Tibial nerve (tissue), 4 donors: ENCODE data around the gene PIGBOS1.

Source experiments
- EP300 ChIP-seq, 2 donors: sonication (generic); formaldehyde crosslinking; IDR thresholded peaks; one replicate each; pipeline ENCODE4 v1.6.1; 2017; ENCODE audit warnings: antibody characterized with exemption in 2 of 2, mild to moderate bottlenecking in 1 of 2
- POLR2A ChIP-seq, 2 donors: fragments of 450-650 bp; IDR thresholded peaks; one replicate each; pipeline ENCODE4 v1.6.1; 2017; ENCODE audit warnings: antibody characterized with exemption in 2 of 2, mild to moderate bottlenecking in 2 of 2, moderate library complexity in 2 of 2
- TF ChIP-seq, protein P1 (sequence below), 5 experiments: fragments of 200-600 bp in 3 of 5; fragments of 450-650 bp in 2 of 5; sonication (generic) in 3 of 5; IDR thresholded peaks; one replicate each; pipeline ENCODE4 v1.5.1; 2016 to 2019; ENCODE audit warnings: antibody characterized with exemption in 5 of 5, mild to moderate bottlenecking in 3 of 5, moderate library complexity in 2 of 5

DNA sequence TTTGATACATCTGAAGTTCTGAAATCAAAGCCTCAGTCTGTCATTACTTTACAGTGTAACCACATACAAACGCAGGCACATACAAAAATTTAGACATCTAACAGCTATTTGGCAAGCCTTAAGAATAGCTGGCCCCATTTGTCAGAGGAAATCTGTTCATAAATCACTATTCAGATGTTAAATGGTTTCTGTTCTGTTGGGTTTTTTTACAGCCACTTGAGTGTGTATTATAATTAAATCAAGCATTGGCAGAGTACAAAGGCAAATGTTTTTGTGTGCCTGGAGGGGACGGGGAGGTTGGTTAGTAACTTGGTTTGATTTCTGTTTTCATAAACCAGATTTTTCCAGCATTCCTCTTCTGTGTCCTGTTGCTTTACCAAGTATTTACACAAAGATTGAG is 24.2 kb upstream of the PIGBOS1 start:
- TF ChIP-seq, protein P1, sequence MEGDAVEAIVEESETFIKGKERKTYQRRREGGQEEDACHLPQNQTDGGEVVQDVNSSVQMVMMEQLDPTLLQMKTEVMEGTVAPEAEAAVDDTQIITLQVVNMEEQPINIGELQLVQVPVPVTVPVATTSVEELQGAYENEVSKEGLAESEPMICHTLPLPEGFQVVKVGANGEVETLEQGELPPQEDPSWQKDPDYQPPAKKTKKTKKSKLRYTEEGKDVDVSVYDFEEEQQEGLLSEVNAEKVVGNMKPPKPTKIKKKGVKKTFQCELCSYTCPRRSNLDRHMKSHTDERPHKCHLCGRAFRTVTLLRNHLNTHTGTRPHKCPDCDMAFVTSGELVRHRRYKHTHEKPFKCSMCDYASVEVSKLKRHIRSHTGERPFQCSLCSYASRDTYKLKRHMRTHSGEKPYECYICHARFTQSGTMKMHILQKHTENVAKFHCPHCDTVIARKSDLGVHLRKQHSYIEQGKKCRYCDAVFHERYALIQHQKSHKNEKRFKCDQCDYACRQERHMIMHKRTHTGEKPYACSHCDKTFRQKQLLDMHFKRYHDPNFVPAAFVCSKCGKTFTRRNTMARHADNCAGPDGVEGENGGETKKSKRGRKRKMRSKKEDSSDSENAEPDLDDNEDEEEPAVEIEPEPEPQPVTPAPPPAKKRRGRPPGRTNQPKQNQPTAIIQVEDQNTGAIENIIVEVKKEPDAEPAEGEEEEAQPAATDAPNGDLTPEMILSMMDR (IDR thresholded peaks at IDR 0.05): no peak
- TF ChIP-seq POLR2A (IDR thresholded peaks at IDR 0.05): no peak
- no peak for TF ChIP-seq EP300 (IDR thresholded peaks at IDR 0.05)
